ENCODE results near the gene PPP1R26. TPM values are rescaled to one million over a fixed set of nuclear protein-coding genes. Genes with fewer than 3 reads are reported as not detected.
A peak's percentile ranks its signal among the peaks of the same experiment; 100 is the strongest.
"Not testable (repeated sequence)": the region's sequence is repeated elsewhere in the genome, so short reads cannot be mapped to it uniquely, and the experiment has no call there.

The PPP1R26 gene
- total and polyA plus RNA-seq, 8 donors: 5.3 to 22.8 (median 12.9) TPM

GRCh38 chr9:135438581-135439232, 40.9 kb upstream of the PPP1R26 start:
- H3K4me3 ChIP-seq; intact Hi-C loops (cut with DNase I; ENCODE audit: low total_unique reads); H3K27ac ChIP-seq; H3K36me3 ChIP-seq: not testable (repeated sequence)
- H3K4me1 ChIP-seq: peaks cover 16 to 30% (median 22%) of the 10 kb centered on the region in 4 donors
- 31 to 73% (median 32%) methylated on average over 11 to 14 of the region's 14 CpGs for WGBS, 5 donors
- peaks cover 0 to 13% (median 10%) of the 10 kb centered on the region in 4 donors for H3K9me3 ChIP-seq
- DNase-seq: peak; percentile 55 to 80
- TF ChIP-seq POLR2AphosphoS5 (IDR thresholded peaks at IDR 0.05): peak in 2 of 3 donors; percentile 8 to 10
- H3K27me3 ChIP-seq: peaks cover 0 to 23% (median 0%) of the 10 kb centered on the region in 3 donors

DNA sequence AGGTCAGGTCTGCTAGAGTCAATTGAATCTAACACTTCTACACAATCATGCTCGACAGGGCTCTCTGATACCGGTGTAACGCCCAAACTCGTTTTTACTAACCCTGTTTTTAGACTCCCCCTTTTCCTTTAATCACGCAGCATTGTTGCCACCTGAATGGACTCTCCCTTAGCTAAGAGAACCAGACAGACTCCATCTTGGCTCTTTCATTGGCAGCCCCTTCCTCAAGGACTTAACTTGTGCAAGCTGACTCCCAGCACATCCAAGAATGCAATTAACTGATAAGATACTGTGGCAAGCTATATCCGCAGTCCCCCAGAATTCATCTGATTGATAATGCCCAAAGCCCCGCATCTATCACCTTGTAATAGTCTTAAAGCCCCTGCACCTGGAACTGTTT, 40.1 kb upstream of the PPP1R26 start:
- H3K27ac ChIP-seq; H3K4me3 ChIP-seq; intact Hi-C loops (cut with DNase I; ENCODE audit: low total_unique reads); H3K36me3 ChIP-seq; DNase-seq: not testable (repeated sequence)
- H3K9me3 ChIP-seq: peaks cover 0 to 13% (median 10%) of the 10 kb centered on the region in 4 donors
- peaks cover 0 to 31% (median 0%) of the 10 kb centered on the region in 3 donors for H3K27me3 ChIP-seq
- 46 to 64% (median 49%) methylated on average over 7 of the region's 7 CpGs for WGBS, 5 donors
- H3K4me1 ChIP-seq: peaks cover 16 to 30% (median 22%) of the 10 kb centered on the region in 4 donors

GRCh38 chr9:135439916-135440315, 39.7 kb upstream of the PPP1R26 start:
- DNase-seq: no peak
- TF ChIP-seq POLR2A (IDR thresholded peaks at IDR 0.05): no peak
- TF ChIP-seq CTCF (IDR thresholded peaks at IDR 0.05): no peak
- no peak for TF ChIP-seq EP300 (IDR thresholded peaks at IDR 0.05)
- no peak for TF ChIP-seq POLR2AphosphoS5 (IDR thresholded peaks at IDR 0.05)
- intact Hi-C loops (cut with DNase I; ENCODE audit: low total_unique reads): no loop called here
- Histone ChIP-seq H3K4me3 (no peak overlapping the region), H3K4me1 (peaks cover 16 to 30% (median 22%) of the 10 kb centered on the region in 4 donors), H3K27ac (no peak overlapping the region), H3K27me3 (peaks cover 0 to 35% (median 0%) of the 10 kb centered on the region in 3 donors), H3K9me3 (peaks cover 0 to 13% (median 10%) of the 10 kb centered on the region in 4 donors), H3K36me3 (no peaks in the 10 kb centered on the region)
- WGBS, 5 donors: 73 to 76% (median 74%) methylated on average over 12 of the region's 12 CpGs

DNA sequence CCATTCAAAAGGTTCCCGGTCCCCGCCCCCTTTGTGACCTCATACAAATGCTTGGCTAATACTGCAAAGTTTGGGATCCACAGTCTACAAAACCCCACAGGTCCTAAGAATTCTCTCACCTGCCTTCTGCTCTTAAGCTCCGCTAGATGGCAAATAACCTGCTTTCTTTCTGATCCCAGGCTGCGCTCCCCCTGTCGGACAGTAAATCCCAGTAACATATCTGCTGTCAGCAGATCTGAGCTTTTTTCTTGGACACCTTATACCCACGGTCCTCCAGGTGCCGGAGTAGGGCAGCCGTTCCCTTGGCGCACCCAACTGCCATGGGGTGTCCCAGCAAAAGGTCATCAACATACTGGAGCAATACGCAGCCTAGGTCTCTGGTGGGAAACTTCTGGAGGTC, 39.0 kb upstream of the PPP1R26 start:
- H3K27ac ChIP-seq: peak overlapping the region in 4 of 5 donors; percentile 5 to 58 (median 22)
- H3K36me3 ChIP-seq: no peaks in the 10 kb centered on the region
- peaks cover 0 to 41% (median 0%) of the 10 kb centered on the region in 3 donors for H3K27me3 ChIP-seq
- TF ChIP-seq EP300 (IDR thresholded peaks at IDR 0.05): no peak
- peak in 2 of 7 experiments; percentile 7 to 13 for TF ChIP-seq CTCF (IDR thresholded peaks at IDR 0.05)
- H3K9me3 ChIP-seq: peaks cover 0 to 13% (median 10%) of the 10 kb centered on the region in 4 donors
- peak; percentile 35 to 46 for DNase-seq
- H3K4me3 ChIP-seq: no peak overlapping the region
- intact Hi-C loops (cut with DNase I; ENCODE audit: low total_unique reads): no loop called here
- WGBS, 5 donors: 30 to 66% (median 48%) methylated on average over 10 of the region's 10 CpGs
- peaks cover 16 to 30% (median 22%) of the 10 kb centered on the region in 4 donors for H3K4me1 ChIP-seq

- intact Hi-C loops (cut with DNase I; ENCODE audit: low total_unique reads); H3K4me3 ChIP-seq; H3K36me3 ChIP-seq: not testable (repeated sequence)
- peak; percentile 63 to 72 for DNase-seq
- peaks cover 0 to 47% (median 0%) of the 10 kb centered on the region in 3 donors for H3K27me3 ChIP-seq
- H3K9me3 ChIP-seq: peaks cover 0 to 13% (median 10%) of the 10 kb centered on the region in 4 donors
- peaks cover 16 to 30% (median 22%) of the 10 kb centered on the region in 4 donors for H3K4me1 ChIP-seq
- WGBS, 5 donors: 15 to 35% (median 26%) methylated on average over 23 of the region's 23 CpGs
- H3K27ac ChIP-seq: peak overlapping the region in 4 of 5 donors; percentile 5 to 58 (median 22)
Measured at GRCh38 chr9:135441105-135442071, 38.2 kb upstream of the PPP1R26 start.

Data from stomach (tissue), 9 donors.